Keratinocyte (primary cell): ENCODE measurements around the gene ADAM29. TPM values are rescaled to one million over a fixed set of nuclear protein-coding genes. Genes with fewer than 3 reads are reported as not detected.

ENCODE experiments used
- DNase-seq: peaks from one replicate; pipeline ENCODE4 v3.0.0-alpha.2; 2011; ENCODE audit warnings: low read depth, missing footprints, low spot score
- FAIRE-seq: peaks from 2 replicates; lab custom pipeline; 2011; peaks lifted over from hg19 to GRCh38; lab: Jason Lieb, UNC
- H2AFZ ChIP-seq: 2 replicates; pipeline ENCODE4 v1.6.0; 2012; ENCODE audit warnings: low read length, control low read depth, inconsistent platforms; ENCODE audit not compliant: control insufficient read depth
- H3K27ac ChIP-seq: 2 replicates; pipeline ENCODE4 v1.5.1; 2011; ENCODE audit warnings: low read length; ENCODE audit not compliant: control insufficient read depth, insufficient read depth
- H3K27me3 ChIP-seq: 3 replicates; pipeline ENCODE4 v1.6.0; 2011; ENCODE audit warnings: low read length; ENCODE audit not compliant: control insufficient read depth, insufficient read depth; ENCODE audit errors: extremely low read depth
- H3K36me3 ChIP-seq, 2 experiments: 2 replicates in 1 of 2; 3 replicates in 1 of 2; pipeline ENCODE4 v1.5.1; 2011; ENCODE audit warnings: low read length in 2 of 2, mild to moderate bottlenecking in 1 of 2; ENCODE audit not compliant: control insufficient read depth in 2 of 2, insufficient read depth in 2 of 2; ENCODE audit errors: extremely low read depth in 1 of 2
- H3K4me1 ChIP-seq: 3 replicates; pipeline ENCODE4 v1.5.1; 2011; ENCODE audit warnings: low read length; ENCODE audit not compliant: control insufficient read depth, insufficient read depth; ENCODE audit errors: extremely low read depth
- H3K4me2 ChIP-seq: 3 replicates; pipeline ENCODE4 v1.6.0; 2011; ENCODE audit warnings: low read depth, low read length; ENCODE audit not compliant: control insufficient read depth, insufficient read depth; ENCODE audit errors: extremely low read depth
- H3K4me3 ChIP-seq, 3 experiments: fragments of 200-600 bp in 1 of 3; sonication (generic) in 1 of 3; 2 replicates in 2 of 3; 3 replicates in 1 of 3; pipeline ENCODE4 v1.5.1; 2011 to 2016; ENCODE audit warnings: low read length in 3 of 3, mild to moderate bottlenecking in 3 of 3, control low read depth in 2 of 3, inconsistent platforms in 1 of 3, low read depth in 1 of 3, mixed read lengths in 1 of 3, mixed run types in 1 of 3, moderate library complexity in 1 of 3; ENCODE audit not compliant: control insufficient read depth in 2 of 3, insufficient read depth in 2 of 3; ENCODE audit errors: extremely low read depth in 1 of 3
- H3K79me2 ChIP-seq: 2 replicates; pipeline ENCODE4 v1.6.0; 2012; ENCODE audit warnings: low read length; ENCODE audit not compliant: control insufficient read depth, insufficient read depth
- H3K9ac ChIP-seq: 3 replicates; pipeline ENCODE4 v1.6.0; 2011; ENCODE audit warnings: low read length; ENCODE audit not compliant: control insufficient read depth, insufficient read depth; ENCODE audit errors: extremely low read depth
- H3K9me1 ChIP-seq: 3 replicates; pipeline ENCODE4 v1.6.0; 2011; ENCODE audit warnings: low read length; ENCODE audit not compliant: control insufficient read depth, insufficient read depth; ENCODE audit errors: extremely low read depth
- H3K9me3 ChIP-seq: 2 replicates; pipeline ENCODE4 v1.5.1; 2012; ENCODE audit warnings: low read depth, low read length; ENCODE audit not compliant: control insufficient read depth
- H4K20me1 ChIP-seq: 3 replicates; pipeline ENCODE4 v1.6.0; 2011; ENCODE audit warnings: low read length; ENCODE audit not compliant: control insufficient read depth, insufficient read depth; ENCODE audit errors: extremely low read depth
- EZH2 ChIP-seq: IDR thresholded peaks from one replicate; pipeline ENCODE4 v1.6.1; 2012; ENCODE audit warnings: inconsistent platforms, mild to moderate bottlenecking, low read length, moderate library complexity
- dilution Hi-C: fragments of 300-500 bp; cut with MboI; formaldehyde crosslinking; loops from one replicate; pipeline ENCODE4 v1.7.0; 2020; ENCODE audit warnings: low sequenced_read_pairs; ENCODE audit not compliant: extremely low pct_ligation_motif_present
- polyA plus RNA-seq, 5 experiments: library from polyadenylated mRNA; depleted of rRNA in 3 of 5; stranded (reverse) in 3 of 5; stranded (forward) in 1 of 5; unstranded in 1 of 5; fragments of >200 nt; gene quantifications; 1 replicate in 1 of 5; 2 replicates in 3 of 5; 3 replicates in 1 of 5; pipeline versions ENCODE4 v1.2.1 to v1.2.3, GENCODE V29; 2011 to 2012; ENCODE audit warnings: missing spikeins in 2 of 5, low read depth in 1 of 5, low replicate concordance in 1 of 5
- TF ChIP-seq, protein P1 (sequence below), 3 experiments: IDR thresholded peaks in 1 of 3; conservative IDR thresholded peaks in 1 of 3; optimal IDR thresholded peaks in 1 of 3; 2 replicates in 2 of 3; 3 replicates in 1 of 3; pipeline versions ENCODE3 to v1.5.1; 2011; ENCODE audit warnings: low read length in 3 of 3, mild to moderate bottlenecking in 3 of 3, moderate library complexity in 2 of 3, control low read depth in 1 of 3, inconsistent platforms in 1 of 3; ENCODE audit not compliant: insufficient read depth in 2 of 3; ENCODE audit errors: extremely low read depth in 1 of 3

Gene ADAM29
- polyA plus RNA-seq, 1 donor (not counting 4 experiments of a cell fraction or from before 2014, with no cell fraction given), result not detected

DNA sequence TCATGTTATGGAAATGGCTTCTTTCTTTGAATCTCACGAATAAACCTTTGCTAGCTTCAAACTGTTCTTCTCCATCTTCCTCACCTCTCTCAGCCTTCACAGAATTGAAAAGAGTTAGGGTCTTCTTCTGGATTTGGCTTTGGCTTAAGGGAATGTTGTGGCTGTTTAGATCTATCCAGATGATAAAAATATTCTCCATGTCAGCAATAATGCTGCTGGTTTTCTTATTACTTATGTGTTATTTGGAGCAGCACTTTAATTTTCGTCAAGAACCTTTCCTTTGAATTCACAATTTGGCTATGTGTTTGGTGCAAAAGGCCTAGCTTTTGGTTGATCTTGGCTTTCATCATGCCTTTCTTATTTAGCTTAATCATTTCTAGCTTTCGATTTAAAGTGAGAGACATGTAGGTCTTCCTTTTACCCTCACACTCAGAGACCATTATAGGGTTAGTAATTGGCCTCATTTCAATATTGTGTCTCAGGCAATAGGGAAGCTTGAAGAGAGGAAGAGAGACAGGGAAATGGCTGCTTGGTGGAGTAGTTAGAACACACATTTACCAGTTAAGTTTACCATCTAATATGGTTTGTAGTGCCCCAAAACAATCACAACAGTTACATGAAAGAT lies 5.1 kb upstream of the ADAM29 start:
- Histone ChIP-seq H4K20me1 (no peaks in the 10 kb centered on the region), H3K9ac (no peak overlapping the region), H3K36me3 (no peaks in the 10 kb centered on the region), H3K79me2 (no peaks in the 10 kb centered on the region), H3K4me2 (no peak overlapping the region), H2AFZ (no peak overlapping the region), H3K9me1 (no peaks in the 10 kb centered on the region), H3K27ac (no peak overlapping the region), H3K4me1 (no peaks in the 10 kb centered on the region), H3K9me3 (peaks cover 2% of the 10 kb centered on the region), H3K4me3 (no peak overlapping the region), H3K27me3 (no peaks in the 10 kb centered on the region)
- dilution Hi-C loops, result no loop called here
- FAIRE-seq, result no peak
- TF ChIP-seq, protein P1, sequence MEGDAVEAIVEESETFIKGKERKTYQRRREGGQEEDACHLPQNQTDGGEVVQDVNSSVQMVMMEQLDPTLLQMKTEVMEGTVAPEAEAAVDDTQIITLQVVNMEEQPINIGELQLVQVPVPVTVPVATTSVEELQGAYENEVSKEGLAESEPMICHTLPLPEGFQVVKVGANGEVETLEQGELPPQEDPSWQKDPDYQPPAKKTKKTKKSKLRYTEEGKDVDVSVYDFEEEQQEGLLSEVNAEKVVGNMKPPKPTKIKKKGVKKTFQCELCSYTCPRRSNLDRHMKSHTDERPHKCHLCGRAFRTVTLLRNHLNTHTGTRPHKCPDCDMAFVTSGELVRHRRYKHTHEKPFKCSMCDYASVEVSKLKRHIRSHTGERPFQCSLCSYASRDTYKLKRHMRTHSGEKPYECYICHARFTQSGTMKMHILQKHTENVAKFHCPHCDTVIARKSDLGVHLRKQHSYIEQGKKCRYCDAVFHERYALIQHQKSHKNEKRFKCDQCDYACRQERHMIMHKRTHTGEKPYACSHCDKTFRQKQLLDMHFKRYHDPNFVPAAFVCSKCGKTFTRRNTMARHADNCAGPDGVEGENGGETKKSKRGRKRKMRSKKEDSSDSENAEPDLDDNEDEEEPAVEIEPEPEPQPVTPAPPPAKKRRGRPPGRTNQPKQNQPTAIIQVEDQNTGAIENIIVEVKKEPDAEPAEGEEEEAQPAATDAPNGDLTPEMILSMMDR (optimal IDR thresholded peaks at IDR 0.05 in 1 of 3, IDR thresholded peaks at IDR 0.05 in 1 of 3, conservative IDR thresholded peaks at IDR 0.05 in 1 of 3; ENCODE audit: extremely low read depth in 1 of 3, insufficient read depth in 2 of 3, low read length in 3 of 3), result no peak
- TF ChIP-seq EZH2, result no peak
- no peak for DNase-seq

DNA sequence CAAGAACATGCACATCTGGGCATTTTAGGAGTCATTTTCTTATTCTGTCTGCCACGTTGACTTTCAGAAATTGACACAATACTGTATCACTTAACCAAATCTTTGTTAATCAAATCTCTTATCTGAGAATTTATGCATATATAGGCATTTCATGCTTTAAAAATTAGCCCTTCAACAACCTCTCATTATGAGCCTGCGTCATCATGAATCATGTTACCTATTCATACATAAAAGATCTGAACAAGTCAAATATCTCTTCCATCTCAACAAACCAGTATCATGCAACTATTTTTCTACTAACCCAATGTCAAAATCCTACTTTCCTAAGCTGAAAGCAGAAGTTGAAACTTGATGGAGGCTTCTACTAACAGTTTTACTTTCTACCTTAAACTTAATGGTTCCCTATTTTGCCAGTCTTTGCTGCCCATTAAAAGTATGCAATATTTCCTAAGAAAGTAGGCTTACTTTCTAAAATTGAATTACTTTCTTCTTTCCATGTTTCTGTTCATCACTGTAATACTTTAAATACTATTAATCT lies 1.8 kb downstream of the ADAM29 start:
- dilution Hi-C loops, result no loop called here
- TF ChIP-seq, protein P1 (optimal IDR thresholded peaks at IDR 0.05 in 1 of 3, IDR thresholded peaks at IDR 0.05 in 1 of 3, conservative IDR thresholded peaks at IDR 0.05 in 1 of 3; ENCODE audit: extremely low read depth in 1 of 3, insufficient read depth in 2 of 3, low read length in 3 of 3), result no peak
- TF ChIP-seq EZH2, result no peak
- FAIRE-seq, result no peak

More for the DNA sequence above, 1.8 kb downstream of the ADAM29 start:
- Histone ChIP-seq H4K20me1 (no peaks in the 10 kb centered on the region), H2AFZ (no peak overlapping the region), H3K9ac (no peak overlapping the region), H3K36me3 (no peaks in the 10 kb centered on the region), H3K9me3 (no peaks in the 10 kb centered on the region), H3K4me1 (no peaks in the 10 kb centered on the region), H3K27me3 (no peaks in the 10 kb centered on the region), H3K4me3 (no peak overlapping the region), H3K79me2 (no peaks in the 10 kb centered on the region), H3K27ac (no peak overlapping the region), H3K4me2 (no peak overlapping the region), H3K9me1 (no peaks in the 10 kb centered on the region)
- DNase-seq, result no peak
